A172 (cell line): ENCODE measurements around the gene RPL29. TPM values are rescaled to one million over a fixed set of nuclear protein-coding genes. Genes with fewer than 3 reads are reported as not detected.
A peak's percentile ranks its signal among the peaks of the same experiment; 100 is the strongest.
"Not testable (repeated sequence)": the region's sequence is repeated elsewhere in the genome, so short reads cannot be mapped to it uniquely, and the experiment has no call there.

Source experiments
- DNase-seq: peaks from one replicate; pipeline ENCODE4 v3.0.0-alpha.2; 2015; ENCODE audit warnings: low spot score
- total RNA-seq: library from RNA; depleted of rRNA; stranded (reverse); fragments of >200 nt; shearing (Covaris generic); gene quantifications from 2 replicates; pipeline ENCODE4 v1.2.3, GENCODE V29; 2014

Gene RPL29
- total RNA-seq, 1 experiment from 2014 or later, result 704 TPM

DNA sequence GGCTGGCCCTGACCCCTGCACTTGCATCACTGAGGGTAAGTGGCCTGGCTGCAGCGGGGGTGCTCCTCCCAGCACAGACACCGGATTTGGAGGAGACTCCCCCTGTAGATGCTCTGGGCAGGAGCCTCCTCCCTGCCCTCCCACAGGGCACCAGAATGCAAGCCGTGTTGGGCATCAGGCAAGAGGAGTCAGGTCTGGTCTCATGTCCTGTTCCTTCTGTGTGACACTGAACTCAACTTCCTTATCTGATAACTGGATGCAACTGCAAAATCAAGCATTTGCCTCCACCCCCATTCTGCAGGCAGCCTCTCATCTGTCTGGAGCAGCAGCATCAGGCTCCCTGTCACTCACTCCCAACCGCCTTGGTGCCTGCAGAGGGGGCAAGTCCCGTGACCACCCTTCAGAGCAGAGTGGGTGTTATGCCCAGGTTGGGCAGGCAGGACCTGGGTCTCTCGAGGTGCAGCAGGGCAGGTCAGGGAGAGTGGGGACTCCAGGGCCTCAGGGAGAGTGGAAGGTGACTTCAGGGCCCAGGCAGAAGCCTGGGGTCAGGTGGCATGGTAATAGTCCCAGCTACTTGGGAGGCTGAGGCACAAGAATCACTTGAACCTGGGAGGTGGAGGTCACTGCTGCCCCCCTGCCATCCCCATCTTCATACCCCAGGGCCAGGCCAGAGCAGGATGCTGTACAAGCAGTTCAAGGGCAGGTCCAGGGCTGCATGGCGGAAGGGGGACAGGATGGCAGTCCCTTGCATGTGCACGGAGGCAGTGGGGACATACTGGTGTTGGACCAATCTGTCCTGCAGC, 10.5 kb upstream of the RPL29 start:
- no peak for DNase-seq

DNA sequence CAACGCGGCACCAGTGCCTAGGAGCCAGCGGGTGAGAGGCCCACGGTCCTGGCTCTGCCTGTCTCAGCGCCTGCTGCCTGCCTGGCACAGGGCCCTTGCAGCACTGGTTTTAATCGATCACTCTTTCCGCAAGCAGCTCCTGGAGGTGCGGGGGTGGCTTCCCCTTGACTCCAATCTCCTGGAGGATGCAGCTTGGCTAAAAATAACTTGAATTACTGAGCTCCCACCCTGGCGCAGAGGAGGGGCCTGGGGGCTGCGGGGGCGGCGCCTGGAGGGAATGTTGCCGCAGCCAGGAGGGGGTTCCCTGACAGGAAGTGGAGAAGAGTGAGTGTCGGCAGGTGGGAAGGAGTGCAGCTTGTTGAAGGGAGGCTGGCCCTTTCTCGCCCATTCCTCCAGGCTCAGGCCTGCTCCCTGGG, 9.9 kb upstream of the RPL29 start:
- peak; percentile 50 for DNase-seq

DNA sequence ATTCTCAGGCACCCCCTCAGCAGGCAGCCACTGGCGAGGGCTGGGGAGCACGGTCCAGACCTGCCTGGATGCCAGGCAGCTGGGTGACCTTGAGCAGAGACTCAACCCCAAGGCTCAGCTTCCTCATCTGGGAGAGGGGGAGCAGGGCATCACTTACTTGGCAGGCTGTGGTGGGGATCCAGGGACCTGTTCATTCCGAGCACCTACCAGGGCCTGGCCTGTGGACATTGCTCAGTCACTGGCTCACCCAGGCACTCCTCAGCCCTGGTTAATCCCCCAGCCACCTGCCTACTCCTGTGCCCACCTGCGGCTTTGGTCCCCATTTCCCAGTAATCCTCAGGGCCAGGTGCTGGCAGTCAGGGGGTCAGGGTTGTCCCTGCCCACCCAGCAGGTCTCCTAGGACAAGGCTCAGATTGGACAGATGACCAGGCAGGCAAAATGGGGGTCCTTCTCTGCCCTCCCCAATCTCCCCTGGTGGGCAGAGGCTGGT, 9.3 kb upstream of the RPL29 start:
- no peak for DNase-seq

DNA sequence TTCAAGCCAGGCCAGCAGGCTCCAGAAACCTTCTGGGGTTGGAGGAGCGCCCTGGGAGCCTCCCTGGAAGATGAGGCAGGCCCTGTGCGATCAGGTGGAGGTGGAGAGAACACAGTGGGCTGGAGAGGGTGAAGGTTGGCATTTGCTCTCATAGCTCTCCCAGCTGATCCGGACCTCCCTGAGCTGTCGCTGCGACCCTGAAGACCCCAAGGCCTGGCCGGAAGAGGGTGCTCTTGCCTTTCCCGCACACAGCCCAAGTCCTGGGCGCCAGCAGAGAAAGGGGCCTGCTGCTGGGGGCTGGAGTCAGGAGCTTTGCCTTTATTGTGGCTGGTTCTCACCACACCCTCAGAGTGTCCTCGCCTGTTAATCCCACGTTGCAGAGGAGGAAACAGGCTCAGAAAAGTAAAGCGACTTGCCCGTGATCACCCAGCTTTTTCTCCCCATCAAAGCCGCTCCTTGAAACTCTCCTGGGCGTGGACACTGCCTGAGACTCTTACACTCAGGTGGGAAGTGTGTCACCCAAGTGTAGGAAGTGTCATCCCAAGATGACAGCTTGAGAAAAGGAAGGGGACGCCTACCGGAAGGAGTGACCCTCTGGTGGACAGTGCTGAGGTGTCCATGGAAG, 8.6 kb upstream of the RPL29 start:
- no peak for DNase-seq

DNA sequence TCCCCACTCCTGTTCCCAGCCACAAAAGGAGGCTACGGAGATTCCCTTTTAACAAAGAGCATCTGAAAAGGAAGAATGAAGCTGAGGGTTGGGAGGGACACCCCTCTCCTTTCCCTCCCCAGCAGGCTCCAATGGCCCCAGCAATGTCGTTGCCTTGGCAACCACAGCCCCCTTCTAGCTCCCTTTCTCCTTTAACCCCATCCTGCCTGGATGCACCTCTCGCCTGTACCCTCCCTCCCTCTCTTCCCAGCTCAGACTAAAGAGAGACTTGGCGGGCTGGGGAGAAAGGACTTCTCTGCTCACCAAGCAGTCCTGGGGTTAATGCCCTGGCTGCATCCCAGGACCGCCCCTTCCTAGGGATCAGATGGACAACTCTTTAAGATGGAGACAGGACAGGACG, 7.1 kb upstream of the RPL29 start:
- DNase-seq, result no peak

DNA sequence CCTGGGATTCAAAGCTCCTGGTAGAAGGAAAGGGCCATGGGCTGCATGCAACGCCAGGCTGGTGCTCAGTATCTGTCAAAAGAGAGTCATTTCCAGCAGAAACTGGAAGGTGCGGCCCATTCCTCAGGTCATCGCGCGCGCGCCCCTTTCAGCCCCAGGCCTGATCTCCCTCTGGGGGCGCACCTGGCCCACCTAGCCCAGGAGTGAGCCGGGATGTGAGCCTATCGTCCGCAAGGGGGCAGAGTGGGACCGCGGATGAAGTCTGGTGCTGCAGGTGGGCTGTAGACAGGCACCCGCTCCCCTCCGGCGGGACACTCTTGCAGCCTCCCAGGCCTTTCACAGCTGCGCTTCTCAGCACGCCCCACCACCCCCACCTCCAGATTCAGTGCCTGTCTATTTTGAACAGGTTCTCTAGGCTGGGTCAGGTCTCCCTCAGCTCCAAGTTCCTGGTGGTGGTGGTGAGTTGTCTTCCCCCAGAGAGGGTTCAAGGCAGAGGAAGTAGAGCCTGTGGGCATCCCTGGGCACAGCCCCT, 5.8 kb upstream of the RPL29 start:
- DNase-seq, result peak; percentile 48

DNA sequence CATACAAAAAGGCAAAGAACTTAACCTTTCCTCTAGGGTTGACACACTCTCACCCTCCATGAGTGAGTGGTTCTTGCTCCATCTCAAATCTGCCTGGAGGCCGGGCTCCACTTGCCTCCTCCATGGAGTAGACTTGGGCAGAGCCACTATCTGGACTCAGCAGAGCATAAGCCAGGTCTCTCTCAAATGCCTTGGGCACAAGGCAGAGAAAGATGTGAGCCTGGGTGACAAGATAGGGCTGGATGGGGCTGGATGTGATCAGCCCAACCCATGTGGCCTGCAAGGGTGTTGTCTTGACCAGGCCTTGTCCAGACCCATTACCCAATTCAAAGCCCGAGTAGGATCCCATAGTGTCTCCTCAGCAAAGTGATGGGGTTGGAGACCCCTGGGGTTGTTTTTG, 4.2 kb upstream of the RPL29 start:
- DNase-seq, result no peak

DNA sequence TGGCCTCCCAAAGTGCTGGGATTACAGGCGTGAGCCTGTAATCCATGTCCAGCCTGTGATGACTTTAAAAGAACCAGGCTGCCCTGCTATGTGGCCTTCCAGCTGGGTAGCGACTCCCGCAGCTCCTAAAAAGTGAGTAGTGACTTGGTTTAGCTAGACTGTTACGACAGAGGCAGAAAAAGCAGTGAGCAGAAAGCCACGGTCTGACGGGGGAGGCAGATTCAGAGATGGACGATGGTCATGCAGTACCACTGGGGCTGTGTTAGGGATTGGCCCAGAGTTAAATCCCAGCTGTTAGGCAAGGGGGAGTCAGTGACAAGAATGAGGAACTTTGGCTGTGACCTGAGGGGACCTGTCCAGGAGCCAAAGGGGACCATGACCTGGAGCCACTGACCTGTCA, 3.1 kb upstream of the RPL29 start:
- DNase-seq, result no peak

DNA sequence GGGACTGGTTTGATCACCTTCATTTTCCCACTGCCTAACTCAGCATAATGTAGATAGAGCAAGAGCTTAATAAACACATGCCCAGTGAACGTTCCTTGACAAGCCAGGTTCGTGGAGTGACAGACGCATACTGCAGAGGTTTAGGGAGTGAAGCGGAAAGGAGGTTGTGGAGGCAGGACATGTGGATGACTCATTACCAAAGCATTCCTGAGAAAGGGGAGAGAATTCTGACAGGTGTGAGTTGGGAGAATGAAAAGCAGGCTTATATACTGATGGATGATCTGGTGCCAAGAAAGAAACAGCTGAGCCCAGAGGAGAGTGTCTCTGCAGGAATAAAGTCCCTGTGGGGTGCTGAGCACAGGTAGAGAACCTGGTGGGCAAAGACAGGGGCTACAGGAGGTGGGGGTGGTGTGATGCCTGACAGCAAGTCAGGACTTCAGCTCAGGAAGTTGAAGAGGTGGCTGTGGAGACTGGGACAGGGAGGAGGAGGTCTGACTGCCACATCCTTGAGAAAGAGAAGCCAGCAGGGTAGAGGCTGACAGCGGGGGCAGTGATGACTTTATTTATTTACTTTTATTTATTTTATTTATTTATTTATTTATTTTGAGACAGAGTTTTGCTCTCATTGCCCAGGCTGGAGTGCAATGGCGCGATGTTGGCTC, 2.4 kb upstream of the RPL29 start:
- peak; percentile 53 for DNase-seq

DNA sequence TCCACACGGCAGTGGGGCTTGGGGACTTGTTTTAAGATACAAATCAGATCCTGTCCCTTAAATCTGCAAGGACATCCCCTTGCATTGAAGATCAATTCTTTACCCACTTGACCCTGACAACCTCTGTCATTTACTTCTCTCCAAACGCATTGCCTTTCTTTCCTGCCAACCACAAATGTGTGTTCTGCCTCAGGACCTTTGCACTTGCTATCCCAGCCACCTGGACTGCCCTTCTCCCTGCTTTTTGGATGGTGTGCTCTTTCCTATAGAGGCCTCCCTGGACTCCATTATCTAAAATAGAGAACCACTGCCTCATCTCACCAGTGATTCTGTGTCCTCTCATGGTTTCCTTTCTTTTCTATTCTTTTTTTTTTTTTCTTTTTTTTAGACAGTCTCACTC, 1.5 kb upstream of the RPL29 start:
- no peak for DNase-seq

DNA sequence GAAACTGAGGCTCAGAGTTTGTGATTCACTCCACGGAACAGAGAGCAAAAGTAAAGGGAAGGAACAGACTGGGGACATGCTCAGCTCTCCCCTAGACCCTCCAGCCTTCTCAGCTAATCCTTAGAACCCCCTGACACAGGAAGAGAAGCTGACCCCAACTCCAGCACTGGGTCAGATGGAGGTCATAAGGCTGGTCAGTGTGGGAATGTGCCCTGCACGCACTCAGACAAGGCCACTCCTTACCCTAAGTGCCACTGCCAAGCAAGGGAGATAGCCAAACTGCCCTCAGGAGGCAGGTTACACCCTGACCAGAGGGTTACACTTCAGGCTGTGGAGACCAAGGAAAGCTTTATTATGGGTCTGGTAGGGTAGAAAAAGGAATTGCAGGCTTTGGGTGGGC, 1.2 kb downstream of the RPL29 start:
- DNase-seq, result no peak

DNA sequence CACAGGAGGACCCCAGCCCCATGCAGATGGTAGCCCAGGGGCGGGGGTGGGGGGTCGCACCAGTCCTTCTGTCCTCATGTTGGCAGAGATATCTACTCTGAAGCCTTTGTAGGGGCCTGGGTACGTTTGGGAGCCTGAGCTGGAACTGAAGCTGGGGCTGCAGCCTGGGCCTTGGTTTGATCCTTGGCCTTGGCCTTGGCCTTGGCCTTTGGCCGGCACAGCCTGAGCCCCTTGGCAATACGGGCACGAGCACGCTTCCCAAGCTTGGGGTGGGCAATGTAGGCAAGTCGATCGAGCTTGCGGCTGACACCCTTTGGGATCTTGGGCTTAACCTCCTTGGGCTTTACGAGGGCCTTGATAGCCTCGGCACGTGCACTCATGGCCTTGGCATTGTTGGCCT, 2.0 kb downstream of the RPL29 start:
- not testable (repeated sequence) for DNase-seq

DNA sequence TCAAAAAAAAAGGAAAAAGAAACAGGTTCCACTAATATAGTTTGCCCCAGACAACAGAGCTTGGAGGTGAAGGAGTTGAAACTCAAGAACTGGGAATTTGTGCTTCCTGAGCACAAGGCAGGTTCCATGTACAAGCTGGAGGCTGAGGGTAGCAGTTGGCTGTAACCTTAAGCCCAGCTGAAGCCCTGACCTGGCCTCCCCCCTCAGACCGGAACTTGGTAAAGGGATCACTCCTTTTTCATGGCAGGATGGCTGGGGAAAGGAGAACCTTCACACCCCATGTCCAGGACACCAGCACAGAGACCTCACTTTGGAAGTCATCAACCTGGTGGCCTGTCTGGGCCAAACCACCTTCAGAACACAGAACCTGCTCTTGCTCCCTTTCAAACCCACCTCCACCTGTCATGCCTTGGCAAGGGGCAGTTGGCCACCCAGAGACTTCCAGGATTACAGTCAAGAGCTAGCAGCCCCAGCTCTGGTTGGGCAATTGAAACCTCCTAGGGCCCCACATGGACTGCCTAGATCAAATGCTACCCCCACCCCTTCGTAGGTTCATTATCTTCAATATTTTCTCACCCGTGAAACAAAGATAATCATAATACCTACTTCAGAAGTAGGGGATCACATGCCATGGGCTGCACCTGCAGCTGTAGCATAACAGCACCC, 3.5 kb downstream of the RPL29 start:
- DNase-seq, result no peak

DNA sequence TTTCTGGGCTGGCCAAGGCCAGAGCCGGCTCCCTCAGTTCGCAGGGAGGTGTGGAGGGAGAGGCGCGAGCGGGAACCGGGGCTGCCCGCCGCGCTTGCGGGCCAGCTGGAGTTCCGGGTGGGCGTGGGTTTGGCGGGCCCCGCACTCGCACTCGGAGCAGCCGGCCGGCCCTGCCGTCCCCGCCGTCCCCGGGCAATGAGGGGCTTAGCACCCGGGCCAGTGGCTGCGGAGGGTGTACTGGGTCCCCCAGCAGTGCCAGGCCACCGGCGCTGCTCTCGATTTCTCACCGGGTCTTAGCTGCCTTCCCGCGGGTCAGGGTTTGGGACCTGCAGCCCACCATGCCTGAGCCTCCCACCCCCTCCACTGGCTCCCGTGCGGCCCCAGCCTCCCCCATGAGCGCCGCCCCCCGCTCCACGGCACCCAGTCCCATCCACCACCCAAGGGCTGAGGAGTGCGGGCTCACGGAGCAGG, 5.2 kb downstream of the RPL29 start:
- not testable (repeated sequence) for DNase-seq

DNA sequence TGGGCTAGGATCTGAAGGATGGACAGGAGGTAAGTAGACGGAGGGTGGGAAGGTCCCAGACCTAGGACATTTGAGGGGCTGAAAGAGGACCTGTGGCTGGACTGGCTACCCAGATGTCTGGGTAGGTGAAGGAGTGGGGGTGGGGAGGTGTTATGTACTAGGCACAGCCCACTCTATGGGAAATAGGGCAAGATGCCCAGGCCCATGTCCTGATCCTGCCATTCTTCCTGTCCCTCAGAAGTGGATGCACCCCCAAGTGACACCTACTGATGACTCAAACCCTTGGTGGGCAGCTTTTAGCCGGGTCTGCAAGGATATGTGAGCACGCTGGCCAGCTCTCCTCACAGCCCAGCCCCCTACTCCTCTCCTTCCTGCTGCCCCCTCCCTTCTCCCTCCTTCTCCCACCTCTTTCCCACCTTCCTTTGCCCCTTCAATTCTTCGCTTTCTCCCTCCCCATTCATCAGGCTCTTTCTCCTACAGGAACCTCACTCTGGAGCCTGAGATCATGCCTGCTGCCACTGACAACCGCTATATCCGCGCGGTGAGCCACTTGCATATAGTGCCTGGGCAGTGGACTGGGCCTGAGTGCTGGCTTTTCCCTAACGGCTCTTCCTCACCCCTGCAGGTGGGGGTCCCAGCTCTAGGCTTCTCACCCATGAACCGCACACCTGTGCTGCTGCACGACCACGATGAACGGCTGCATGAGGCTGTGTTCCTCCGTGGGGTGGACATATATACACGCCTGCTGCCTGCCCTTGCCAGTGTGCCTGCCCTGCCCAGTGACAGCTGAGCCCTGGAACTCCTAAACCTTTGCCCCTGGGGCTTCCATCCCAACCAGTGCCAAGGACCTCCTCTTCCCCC, 7.2 kb downstream of the RPL29 start:
- no peak for DNase-seq

DNA sequence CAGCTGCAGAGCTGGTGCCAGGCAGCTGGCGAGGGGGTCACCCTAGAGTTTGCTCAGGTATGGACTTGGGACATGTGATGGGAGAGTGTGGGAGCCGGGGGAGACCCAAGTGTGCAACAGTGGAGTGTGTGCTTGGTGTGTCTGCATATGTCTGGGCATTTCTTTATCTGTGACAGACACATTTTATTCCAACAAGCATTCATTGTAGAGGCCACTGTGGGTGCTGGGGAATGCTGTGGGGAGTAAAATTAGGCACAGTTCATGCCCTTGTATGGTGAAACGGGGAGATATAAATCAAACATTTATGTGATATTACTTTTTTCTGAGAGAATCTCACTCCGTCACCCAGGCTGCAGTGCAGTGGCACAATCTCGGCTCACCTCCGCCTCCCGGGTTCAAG, 8.1 kb downstream of the RPL29 start:
- no peak for DNase-seq

DNA sequence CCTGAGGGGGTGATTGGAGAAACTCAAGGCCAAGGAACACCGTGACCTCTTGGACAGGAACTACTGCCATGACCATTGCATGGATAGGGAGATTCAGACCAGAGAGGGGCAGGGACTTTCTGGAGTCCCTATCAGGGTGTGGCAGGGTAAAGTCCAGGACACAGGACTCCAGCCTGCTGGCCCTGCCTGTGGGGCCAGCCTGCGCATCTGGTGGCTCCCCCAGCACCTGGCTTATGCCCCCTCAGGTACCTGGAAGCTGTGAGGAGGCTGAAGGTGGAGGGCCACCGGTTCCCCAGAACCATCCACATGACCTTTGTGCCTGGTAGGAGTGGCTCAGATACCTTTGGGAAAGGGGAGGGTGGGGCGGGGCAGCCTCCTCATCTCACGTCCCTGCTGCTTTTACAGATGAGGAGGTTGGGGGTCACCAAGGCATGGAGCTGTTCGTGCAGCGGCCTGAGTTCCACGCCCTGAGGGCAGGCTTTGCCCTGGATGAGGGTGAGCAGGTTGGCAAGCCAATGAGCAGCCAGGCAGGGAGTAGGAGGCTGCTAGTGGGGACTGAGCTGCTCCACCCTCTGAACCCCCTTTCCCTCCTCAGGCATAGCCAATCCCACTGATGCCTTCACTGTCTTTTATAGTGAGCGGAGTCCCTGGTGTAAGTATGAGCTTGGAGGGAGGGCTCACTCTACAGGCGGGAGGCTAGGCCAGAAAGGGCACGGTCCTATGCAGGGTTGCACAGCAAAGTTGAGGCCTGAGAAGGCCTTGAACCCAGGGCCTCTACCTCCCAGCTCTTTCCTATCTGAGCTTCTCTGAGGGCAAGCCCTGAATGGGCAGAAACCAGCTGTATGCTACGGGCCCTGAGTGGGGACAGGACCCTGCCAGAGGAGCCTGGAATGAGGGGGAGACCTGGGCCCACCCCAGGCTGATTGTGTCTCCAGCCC, 9.4 kb downstream of the RPL29 start:
- no peak for DNase-seq

DNA sequence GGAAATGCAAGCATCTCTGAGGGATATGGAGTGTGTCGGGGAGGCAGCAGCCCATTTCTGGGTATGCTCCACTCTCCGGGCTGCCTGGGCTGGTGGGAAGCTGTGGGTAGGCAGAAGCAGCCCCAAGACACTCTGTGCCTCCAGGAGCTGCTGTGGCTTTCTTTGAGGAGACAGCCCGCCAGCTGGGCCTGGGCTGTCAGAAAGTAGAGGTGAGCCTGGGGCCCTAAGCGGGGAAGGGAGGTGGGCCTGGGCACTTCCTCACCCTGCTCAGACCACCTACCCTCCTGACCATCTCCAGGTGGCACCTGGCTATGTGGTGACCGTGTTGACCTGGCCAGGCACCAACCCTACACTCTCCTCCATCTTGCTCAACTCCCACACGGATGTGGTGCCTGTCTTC, 10.6 kb downstream of the RPL29 start:
- no peak for DNase-seq

DNA sequence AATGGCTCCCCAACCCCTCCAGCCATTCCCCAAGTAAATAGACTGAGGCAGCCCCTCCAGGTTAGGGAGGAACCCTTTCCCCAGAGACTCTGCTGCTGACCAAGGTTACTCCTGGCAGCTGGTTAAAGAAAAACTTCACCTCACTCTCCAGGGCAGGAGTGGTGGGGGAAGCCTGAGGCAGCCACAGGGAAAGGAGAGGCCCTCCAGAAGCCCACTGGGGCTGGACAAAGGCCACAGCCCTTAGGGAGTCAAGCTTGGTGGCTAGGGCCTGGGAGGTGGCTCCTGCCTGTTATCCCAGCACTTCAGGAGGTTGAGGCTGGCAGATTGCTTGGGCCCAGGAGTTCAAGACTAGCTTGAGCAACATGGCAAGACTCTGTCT, 11.4 kb downstream of the RPL29 start:
- no peak for DNase-seq
